SW480 (cell line): Measurements from ENCODE around the gene SPAG16.
"Not testable (repeated sequence)": the region's sequence is repeated elsewhere in the genome, so short reads cannot be mapped to it uniquely, and the experiment has no call there.

ENCODE experiments used
- DNase-seq: peaks from one replicate; pipeline ENCODE4 v3.0.0-alpha.2; 2016; ENCODE audit warnings: low spot score

SPAG16 gene

DNA sequence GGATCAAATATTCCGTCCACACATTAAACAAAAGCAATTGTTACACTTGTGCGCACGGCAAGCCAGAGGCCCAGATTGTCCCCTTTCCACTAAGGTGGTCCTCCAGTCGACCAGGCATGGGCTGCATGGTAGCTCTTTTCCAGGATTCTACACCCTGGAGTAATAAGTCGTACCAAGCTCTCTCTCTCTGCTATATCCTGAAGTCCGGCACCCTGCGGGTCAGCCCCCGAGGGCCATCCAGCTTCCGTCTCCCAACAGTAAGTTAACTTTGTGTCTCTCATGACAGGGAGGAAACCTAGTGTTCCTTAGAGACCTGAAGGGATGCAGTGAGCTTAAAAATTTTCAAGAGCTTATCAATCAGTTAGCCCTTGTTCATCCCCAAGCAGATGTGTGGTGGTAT, 126.4 kb downstream of the SPAG16 start:
- DNase-seq = not testable (repeated sequence)

DNA sequence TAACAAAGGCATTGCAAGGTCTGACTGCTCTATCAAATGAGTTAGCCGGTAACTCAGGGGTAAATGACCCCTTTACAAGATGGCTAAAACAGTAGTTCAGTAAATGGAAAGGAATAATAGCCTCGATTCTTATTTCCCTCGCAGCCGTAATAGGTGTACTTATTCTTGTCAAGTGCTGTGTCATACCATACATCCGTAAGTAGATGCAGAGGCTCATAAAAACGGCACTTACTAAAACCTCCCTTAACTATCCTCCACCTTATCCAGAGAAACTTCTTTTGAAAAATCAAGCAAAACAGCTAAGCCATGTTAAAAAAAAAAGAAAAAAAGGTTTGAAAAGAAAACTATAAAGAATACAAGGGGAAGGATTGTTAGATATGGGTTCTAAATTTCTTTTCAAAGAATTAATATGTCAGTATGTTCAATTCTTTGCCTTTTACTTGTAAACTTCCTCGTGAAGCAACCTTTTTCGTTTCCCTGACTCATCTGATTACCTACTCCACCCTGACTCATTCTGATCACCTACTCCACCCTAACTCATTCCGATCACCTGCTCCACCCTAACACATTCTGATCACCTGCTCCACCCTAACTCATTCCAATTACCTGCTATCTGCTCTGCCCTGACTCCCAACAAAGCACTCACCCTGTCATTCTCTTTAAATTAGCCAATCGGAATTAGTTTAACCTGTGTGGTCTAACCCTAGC, 127.5 kb downstream of the SPAG16 start:
- DNase-seq = peak; percentile 31

DNA sequence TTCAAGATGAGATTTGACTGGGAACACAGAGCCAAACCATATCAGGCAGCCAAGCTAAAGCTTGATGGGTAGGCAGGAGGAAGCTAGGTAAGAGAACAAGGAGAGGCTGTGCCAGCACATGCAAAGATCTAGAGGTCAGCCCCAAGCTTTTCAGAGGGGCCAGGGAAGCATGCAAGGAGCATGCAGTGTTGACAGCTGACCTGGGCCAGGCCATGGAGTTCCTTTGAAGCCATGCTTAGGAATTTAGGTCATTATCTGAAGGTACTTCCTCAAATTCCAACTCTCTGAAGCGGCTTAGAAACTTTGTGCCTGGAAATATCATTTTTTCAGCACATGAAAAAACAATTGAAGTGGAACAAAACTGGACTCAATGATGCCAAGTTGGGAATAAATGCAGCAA, 130.8 kb downstream of the SPAG16 start:
- DNase-seq = no peak

DNA sequence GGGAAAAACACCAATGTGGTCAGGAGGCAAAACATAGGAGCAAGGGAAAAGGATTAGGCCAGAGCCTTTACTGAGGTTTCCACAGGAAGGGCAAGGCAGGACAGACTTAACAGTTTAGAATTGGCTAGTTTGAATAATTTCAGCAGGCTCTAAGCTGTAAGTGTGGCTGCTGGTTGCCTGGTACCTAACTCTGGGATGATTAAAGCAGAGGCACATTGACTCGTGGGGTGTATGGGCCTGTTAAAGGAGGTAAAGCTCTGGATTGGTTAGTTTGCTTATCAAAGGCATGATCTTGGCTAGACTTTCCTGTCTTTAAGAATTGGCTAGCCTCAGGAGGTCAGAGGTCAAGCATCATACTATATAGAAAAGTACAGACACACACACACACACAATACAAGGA, 132.6 kb downstream of the SPAG16 start:
- DNase-seq = no peak

DNA sequence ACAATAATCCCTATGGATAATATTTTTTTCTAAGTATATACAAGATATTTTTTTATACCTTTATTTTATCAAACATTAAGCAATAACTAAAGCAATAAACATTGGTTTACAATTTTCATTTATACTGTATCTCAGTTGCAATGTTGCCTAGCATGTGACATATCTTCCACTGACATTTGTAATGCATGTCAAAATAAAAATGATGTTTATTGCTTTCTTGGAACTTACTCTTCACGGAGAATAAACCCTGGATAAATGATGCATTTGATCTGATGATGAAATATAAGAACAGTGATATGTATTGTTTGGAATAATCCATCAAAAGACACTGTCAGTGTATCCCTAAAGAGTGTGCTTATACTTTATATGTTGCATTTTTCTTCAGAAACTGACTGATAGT, 135.7 kb downstream of the SPAG16 start:
- DNase-seq = no peak

DNA sequence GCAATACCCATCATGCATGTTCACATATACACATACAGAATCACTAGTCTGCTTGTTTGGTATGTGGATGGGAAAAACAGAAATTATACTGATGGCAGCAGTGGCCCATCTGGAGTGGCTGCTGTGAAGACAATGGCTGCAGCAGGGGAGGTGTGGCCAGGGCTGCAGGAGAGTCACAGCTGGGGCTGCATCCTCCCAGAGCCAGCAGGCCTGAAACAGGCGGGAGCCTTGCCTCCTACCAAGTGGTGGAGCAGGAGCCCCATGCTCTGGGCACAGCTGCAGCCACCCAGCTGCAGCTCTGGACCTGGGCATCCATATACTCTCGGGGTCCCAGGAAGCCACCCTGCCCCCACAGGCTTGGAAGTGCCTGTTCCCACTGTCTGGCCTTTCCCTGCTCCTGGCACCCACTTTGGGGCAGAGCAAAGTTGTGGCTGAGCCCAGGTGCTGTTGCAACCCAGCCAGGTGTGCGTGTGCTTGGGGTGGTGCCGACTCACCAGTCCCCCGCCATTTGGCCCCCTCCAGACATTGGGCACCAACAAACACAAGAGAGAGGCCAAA, 136.6 kb downstream of the SPAG16 start:
- no peak for DNase-seq

DNA sequence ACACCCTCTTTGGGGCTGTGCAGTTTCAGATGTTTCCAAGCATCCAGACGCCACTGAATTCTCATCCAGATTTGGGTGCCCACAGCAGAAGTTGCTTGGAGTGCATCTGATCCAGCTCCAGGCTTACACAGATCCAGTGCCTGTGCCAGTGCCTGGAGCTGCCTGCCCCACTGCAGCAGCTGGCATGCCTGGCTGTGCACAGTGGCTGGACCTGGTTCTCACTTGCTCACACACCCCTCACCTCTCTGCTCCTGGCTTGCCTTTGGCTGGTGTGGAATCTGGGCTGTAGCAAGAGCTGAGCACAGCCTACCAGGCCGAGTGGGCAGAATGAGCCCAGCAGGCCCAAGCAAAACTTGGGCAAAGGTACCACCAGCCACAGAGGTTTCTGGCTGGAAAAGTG, 137.9 kb downstream of the SPAG16 start:
- no peak for DNase-seq

DNA sequence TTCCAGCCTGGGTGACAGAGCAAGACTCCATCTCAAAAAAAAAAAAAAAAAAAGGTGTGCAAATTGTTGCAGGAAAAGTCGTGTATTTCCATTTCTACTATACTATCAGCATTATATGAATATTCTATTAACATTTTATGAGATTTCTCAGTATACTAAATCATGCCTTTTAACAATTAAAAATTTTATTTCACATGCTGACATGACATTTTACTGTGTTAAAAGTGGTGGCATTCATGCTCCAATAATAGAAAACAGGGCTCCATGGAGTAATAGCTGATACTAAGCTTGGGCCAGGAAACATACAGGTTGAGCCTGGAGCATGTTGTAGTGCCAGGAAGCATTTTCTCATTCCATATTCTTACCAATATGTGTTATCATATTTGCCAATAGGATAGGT, 141.4 kb downstream of the SPAG16 start:
- no peak for DNase-seq

DNA sequence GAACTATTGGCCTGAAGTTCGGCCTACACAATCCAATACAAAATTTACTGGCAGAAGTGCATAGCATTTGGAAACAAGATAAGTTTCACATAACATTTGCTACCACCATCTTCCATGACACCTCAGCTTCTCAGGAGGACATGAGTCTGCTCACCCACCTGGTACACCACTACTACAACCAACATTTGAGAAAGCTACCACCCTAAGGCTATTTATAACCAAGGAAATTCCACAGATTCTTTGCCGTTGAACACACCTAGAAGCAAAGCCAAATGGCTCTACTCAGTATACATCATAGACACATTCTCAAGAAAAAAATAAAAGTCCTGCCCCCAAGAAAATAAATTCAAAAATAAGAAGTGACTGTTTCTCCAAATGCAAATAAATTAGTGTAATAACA, 145.3 kb downstream of the SPAG16 start:
- DNase-seq = no peak

DNA sequence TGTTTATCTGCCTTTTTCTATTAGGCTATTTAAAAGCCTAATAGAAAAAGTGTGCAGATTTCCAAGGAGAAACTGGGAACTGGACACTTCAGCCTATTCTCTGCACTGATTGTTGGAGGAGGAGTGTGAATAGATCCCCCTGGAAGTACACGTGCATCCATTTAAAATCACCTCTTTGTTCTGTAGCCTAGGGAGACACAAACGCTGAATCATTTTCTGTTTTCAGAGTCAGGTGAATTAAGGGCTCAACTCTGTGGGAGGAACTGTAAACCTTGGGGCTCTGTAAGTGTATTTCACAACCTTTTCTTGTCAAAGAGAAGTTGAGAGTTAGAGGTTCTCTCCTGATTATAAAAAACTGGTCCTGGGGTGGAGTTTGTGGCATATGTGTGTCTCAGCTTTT, 159.7 kb downstream of the SPAG16 start:
- DNase-seq = no peak

DNA sequence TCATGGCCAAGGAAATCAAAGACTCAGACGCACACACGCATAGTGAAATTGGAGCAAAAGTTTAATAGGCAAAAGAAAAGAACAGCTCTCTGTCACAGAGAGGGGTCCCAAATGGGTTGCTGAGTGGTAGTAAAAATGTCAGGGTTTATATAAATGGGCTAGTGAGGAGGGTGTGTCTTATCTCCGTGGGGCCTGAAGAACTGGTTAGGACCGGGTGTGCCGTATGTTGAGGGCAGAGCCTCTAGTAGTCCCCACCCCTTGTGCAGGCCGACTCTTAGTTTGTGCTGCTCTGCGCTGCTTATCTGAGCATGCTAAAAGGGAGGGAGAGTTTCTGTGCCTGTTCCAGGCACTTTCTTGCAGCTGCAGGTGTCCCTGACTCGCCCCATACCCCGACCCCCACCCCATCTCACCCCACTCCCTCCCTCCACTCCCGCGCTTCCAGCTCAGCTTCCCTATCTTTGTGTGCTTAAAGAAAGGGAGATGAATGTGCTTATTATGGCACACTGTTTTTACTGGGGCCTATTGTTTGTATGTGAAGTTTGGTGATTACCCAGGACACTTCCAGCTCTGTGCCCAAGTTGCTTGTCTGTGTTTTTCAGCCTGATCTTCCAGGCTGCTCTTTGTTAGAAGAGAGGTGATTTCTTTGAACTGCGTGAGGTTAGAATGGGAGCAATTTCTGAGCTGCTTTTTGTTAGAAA, 167.4 kb downstream of the SPAG16 start:
- no peak for DNase-seq

DNA sequence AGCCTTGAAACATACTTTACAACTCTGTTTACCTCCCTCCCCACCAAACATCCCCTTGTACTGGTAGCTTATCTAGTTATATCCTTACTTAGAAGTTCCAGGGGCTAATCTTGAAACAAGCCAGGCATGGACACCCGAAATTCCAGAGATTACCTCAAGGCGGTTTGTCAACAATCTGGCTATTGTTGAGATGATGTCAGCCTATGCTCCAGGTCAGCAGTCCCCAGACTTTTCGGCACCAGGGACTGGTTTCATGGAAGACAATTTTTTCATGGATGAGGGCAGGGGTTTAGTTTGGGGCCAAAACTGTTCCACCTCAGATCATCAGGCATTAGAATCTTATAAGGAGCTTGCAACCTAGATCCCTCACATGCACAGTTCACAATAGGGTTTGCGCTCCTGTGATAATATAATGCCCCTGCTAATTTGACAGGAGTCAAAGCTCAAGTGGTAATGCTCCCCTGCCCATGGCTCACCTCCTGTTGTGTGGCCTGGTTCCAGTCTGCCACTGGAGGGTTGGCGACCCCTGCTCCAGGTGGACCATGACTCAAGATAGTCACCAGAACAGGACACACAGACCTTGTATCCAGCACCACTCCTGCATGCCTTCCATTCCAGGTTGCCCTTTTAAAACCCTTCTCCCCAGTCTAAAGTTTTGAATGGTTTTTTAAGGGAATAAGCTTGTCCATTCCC, 171.2 kb downstream of the SPAG16 start:
- DNase-seq = no peak

DNA sequence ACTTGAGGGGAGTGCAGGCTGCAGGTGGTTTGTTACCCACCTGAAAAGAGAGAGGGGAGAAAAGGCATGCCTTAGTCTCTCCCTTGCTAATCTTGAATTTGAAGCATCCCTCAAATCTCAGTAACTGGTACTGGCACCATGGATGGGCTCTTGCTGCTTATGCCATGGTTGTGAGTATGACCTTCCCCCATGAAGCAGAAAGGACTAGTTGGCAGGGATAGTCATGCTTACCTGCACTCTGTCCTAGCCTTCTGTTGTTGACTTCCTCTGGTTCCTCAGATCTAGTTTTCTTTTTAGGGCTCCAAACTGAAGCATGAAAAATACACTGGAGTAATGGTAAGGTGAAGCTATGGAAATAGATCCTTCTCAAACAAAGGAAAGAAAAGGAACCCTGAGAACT, 191.2 kb downstream of the SPAG16 start:
- no peak for DNase-seq

DNA sequence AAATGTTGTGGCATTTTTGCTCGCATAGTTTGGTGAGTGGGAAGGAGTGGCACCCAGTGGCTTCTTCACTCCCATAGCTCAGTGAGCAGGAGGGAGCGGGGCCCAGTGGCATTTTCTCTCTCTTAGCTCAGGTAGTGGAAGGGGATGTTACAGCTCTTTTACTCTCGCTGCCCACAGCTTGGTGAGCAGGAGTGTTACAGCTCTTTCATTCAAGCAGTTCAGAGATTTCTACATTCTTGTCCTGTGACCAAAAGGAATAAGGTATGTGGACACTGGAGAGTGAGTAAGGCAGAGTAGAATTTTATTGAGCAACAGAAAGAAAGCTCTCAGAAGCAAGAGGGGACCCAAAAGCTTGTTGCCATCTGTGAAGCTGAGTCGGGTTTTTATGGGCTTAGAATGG, 192.4 kb downstream of the SPAG16 start:
- DNase-seq = no peak

DNA sequence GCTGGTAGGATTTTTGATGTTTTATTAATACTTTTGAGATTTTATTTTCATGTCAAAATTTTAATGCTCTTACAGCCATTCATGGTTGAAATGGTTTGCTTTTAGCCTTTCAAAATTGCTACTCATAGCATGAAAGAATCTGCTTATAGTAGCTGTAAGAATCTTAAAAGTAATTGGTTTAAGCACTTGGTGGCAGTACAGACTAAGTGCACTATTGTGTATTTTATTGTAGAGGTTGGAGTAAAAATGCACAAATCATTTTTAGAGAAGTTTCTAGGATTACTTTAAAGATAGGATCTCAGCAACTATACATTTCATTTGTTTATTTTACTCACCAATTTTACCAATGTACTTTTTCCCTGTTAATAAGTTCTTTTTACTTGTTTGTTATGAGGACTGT, 205.8 kb downstream of the SPAG16 start:
- DNase-seq = no peak

DNA sequence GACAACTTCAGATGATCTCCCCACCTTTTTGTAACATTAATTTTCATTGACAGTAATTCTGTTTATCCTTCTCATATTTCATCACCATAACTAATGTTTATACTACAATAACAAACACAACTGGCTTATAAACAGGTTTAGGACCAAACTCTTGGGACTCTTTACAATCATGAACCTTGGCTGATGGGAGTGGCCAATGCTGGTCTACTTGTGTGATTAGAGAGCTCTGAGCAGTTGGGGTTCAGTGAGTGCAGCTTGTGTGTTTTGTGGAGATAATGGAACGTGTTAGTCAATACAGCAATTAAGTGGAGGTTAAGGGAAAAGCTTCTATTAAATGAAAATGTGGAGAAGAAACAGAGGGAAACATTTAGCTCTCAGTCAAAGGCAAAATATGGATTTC, 207.1 kb downstream of the SPAG16 start:
- DNase-seq = no peak

DNA sequence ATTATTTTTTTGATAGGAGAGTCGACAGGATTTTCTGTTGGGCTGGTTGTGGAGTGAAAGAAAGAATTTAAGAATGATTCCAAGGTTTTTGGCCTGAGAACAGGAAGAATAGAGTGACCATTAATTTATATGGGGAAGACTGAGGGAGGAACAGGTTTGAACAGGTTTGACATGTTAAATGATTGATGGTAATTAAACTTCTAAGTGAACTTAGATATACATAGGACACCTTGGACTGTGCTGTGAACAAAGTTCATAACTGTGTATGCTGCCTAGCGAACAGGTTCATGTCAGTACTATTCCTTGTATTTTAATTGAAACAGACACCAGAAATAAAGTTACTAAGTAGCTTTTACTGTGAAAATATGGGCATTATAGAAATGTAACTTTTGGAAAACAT, 212.0 kb downstream of the SPAG16 start:
- DNase-seq = no peak

DNA sequence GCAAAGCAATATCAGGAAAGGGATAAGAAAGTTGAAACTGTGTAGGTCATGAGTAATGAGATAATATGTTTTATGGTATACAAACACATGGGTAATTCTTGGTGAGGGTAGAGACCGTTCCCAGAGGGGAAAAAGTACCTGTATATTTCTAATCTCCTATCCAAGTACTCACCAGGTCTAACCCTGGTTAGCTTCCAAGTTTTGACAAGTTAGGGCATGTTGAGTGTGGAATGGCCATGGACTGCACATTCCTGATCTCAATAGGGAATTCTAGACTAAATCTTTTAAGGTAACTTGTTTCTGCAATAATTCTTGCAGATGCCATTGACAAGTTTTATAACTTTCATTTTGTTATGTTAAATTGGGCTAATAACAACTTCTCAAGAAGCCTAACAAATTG, 216.6 kb downstream of the SPAG16 start:
- DNase-seq = no peak

DNA sequence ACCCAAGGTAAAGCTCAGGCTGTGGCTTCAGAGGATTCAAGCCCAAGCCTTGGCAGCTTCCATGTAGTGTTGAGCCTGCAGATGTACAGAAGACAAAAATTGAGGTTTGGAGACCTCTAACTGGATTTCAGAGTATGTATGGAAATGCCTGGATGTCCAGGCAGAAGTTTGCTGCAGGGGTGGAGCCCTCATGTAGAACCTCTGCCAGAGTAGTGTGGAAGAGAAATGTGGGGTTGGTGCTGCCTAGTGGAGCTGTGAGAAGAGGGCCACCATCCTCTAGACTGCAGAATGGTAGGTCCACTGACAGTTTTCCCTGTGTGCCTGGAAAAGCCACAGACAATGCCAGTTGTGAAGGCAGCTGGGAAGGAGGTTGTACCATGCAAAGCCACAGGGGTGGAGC, 239.9 kb downstream of the SPAG16 start:
- no peak for DNase-seq

DNA sequence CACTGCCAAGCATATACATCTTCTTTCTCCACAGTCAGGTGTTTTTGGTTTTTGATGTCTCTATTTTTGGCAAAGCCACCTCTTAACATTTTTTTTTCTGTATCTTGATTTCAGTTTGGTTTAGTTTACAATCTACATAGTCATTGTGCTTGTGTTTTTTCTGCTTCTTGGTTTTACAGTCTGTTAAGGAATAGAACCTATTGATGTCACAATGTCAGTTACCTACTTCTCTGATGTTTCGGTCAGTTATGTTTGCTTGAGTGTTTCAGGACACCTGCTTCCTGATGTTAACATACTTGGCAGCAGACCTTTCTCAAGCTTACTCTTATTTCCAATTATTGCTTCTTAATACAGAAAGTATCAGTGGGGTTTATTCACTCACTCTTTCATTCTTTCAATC, 253.3 kb downstream of the SPAG16 start:
- no peak for DNase-seq

DNA sequence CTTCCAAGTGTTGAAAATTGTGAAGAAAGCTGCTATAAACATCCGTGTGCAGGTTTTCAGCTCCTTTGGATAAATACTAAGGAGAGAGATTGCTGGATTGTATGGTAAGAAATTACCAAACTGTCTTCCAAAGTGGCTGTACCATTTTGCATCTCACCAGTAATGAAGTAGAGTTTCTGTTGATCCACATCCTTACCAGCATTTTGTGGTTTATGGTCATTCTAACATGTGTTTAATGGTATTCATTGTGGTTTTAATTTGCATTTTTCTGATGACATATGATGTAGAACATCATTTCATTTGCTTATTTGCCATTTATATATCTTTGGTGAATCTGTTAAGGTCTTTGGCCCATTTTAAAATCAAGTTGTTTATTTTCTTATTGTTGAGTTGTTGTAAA, 260.7 kb downstream of the SPAG16 start:
- DNase-seq = no peak

DNA sequence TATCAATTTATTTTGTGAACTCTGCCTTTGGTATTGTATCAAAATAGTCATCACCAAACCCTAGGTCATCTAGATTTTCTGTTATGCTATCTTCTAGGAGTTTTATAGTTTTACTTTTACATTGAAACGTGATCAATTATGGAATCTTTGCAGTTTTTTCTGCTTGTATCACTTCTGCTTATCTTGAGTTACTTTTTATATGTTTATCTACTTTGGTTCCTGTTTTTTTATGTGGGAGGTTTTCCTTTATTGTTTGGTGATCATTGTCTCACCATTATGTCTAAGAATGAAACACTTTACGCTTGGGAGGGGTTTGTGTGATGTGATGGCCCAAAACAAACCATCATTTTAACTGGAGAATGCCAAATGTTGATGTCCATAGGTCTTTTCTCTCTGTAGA, 261.2 kb downstream of the SPAG16 start:
- no peak for DNase-seq

DNA sequence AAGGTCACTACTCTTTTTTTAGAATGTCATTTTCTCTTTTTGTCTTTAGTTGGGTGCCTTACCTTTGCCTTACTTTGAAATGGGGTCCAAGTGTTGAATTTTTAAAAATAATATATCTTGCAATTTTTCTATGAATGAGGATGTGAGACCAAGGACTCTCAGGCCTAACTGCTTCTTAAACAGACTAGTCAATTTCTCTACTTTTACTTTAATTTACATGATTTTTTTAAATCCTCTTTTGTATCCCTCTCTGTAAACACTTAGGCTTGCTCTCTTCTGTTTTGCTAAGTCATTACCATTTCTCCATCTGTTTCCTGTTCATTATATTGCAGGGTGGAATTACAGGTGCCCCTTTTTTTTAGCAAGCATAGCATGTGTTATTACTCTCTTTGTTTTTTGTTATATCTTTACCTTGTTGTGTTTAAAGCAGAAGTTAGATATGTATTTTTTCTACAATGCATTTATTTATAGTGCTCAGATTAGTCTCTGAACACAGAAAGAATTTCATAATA, 261.8 kb downstream of the SPAG16 start:
- DNase-seq = no peak
